Heart left ventricle (tissue), 13 donors: Measurements from ENCODE around the gene SPTBN1.

Experiments used
- POLR2A ChIP-seq, 2 donors: fragments of 450-650 bp; IDR thresholded peaks; one replicate each; pipeline ENCODE4 v1.6.1; 2017; ENCODE audit warnings: antibody characterized with exemption in 2 of 2, mild to moderate bottlenecking in 2 of 2, moderate library complexity in 2 of 2
- TF ChIP-seq, protein P1 (sequence below), 12 donors: fragments of 200-600 bp; sonication (generic) in 4 of 12; IDR thresholded peaks; one replicate each; pipeline versions ENCODE4 v1.5.0 to v1.8.0; 2018 to 2022; ENCODE audit warnings: antibody characterized with exemption in 12 of 12, mild to moderate bottlenecking in 5 of 12
- donor health status: ischemic (EF 13 %, LVEDD 7.1; RV severe dilation, severe dysfunction).
- donor health status: DM: no; HTN: yes; CAD: no.
- donor health status: DM: no; HTN: no; CAD: no.
- donor health status: ischemic (EF 25% LVEDD 6.9; RV normal size, moderate dysfunction).
- donor health status: ischemic (EF 25% LVEDD 5.7; RV mildly dilated, moderate dysfunction).
- donor health status: ischemic (EF 35%, LVEDD 5.7; RV mildly dilated, moderate dysfunction).
- donor health status: nonischemic (EF 11% LVEDD 7.7; RV severe dilation, severe dysfunction).
- donor health status: DM: yes; HTN: yes; CAD: no.
- donor health status: PGD.
- donor health status: ischemic (EF 29% LVEDD 5.4; RV normal size, mild dysfunction).
- donor health status: nonischemic (EF 23%, LVEDD 6.1; RV moderate dilation, normal function).

DNA sequence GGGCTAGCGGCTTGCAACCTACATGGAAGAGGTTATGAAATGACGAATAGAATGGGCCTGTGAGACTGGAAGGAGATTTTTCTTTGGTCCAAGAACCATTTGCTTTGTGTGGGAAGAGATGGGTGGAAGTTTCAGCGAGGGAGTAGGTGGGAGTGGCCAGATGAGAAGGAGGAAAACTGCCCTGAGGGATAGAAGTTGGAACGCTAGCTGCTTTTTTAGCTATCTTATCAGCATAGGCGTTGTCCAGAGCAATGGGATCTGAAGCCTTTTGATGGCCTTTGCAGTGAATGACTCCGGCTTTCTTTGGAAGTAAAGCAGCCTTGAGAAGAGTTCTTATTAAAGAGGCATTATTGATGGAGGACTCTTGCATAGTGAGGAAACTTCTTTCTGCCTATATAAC is 52.4 kb downstream of the SPTBN1 start:
- TF ChIP-seq, protein P1, sequence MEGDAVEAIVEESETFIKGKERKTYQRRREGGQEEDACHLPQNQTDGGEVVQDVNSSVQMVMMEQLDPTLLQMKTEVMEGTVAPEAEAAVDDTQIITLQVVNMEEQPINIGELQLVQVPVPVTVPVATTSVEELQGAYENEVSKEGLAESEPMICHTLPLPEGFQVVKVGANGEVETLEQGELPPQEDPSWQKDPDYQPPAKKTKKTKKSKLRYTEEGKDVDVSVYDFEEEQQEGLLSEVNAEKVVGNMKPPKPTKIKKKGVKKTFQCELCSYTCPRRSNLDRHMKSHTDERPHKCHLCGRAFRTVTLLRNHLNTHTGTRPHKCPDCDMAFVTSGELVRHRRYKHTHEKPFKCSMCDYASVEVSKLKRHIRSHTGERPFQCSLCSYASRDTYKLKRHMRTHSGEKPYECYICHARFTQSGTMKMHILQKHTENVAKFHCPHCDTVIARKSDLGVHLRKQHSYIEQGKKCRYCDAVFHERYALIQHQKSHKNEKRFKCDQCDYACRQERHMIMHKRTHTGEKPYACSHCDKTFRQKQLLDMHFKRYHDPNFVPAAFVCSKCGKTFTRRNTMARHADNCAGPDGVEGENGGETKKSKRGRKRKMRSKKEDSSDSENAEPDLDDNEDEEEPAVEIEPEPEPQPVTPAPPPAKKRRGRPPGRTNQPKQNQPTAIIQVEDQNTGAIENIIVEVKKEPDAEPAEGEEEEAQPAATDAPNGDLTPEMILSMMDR (IDR thresholded peaks at IDR 0.05) = no peak
- no peak for TF ChIP-seq POLR2A (IDR thresholded peaks at IDR 0.05)
